ENCODE data around the gene SLC10A4. TPM values are rescaled to one million over a fixed set of nuclear protein-coding genes. Genes with fewer than 3 reads are reported as not detected.
A peak's percentile ranks its signal among the peaks of the same experiment; 100 is the strongest.

Gene SLC10A4
- total and polyA plus RNA-seq, 9 donors: 0.41 to 1.1 (median 0.78) TPM

- no peak for DNase-seq
- no peaks in the 10 kb centered on the region for H3K4me1 ChIP-seq (ENCODE audit: control insufficient read depth, insufficient read depth, low read length)
- H3K27me3 ChIP-seq (ENCODE audit: control insufficient read depth, insufficient read depth, low read length): no peaks in the 10 kb centered on the region
- no peaks in the 10 kb centered on the region for H3K36me3 ChIP-seq (ENCODE audit: control insufficient read depth, insufficient read depth, low read length)
- H3K4me3 ChIP-seq (ENCODE audit: low read length): no peak overlapping the region
- no peak overlapping the region for H3K27ac ChIP-seq (ENCODE audit: low read length)
- no peaks in the 10 kb centered on the region for H3K9me3 ChIP-seq (replicated peaks; ENCODE audit: control insufficient read depth, low read depth, low read length)
These were observed 22.1 kb upstream of the SLC10A4 start for GRCh38 chr4:48461000-48461399.

- no peak overlapping the region for H3K4me3 ChIP-seq (ENCODE audit: low read length)
- H3K36me3 ChIP-seq (ENCODE audit: control insufficient read depth, insufficient read depth, low read length): no peaks in the 10 kb centered on the region
- no peak overlapping the region for H3K27ac ChIP-seq (ENCODE audit: low read length)
- H3K9me3 ChIP-seq (replicated peaks; ENCODE audit: control insufficient read depth, low read depth, low read length): no peaks in the 10 kb centered on the region
- H3K4me1 ChIP-seq (ENCODE audit: control insufficient read depth, insufficient read depth, low read length): no peaks in the 10 kb centered on the region
- no peaks in the 10 kb centered on the region for H3K27me3 ChIP-seq (ENCODE audit: control insufficient read depth, insufficient read depth, low read length)
- no CpG with 5 or more reads among the region's 5 CpGs for WGBS (ENCODE audit: insufficient coverage)
- peak; percentile 49 for DNase-seq
These were observed 20.8 kb upstream of the SLC10A4 start for GRCh38 chr4:48462363-48462762.

- no peak overlapping the region for H3K4me3 ChIP-seq (ENCODE audit: low read length)
- no CpG with 5 or more reads among the region's 2 CpGs for WGBS (ENCODE audit: insufficient coverage)
- no peaks in the 10 kb centered on the region for H3K36me3 ChIP-seq (ENCODE audit: control insufficient read depth, insufficient read depth, low read length)
- H3K27ac ChIP-seq (ENCODE audit: low read length): no peak overlapping the region
- DNase-seq: no peak
- H3K27me3 ChIP-seq (ENCODE audit: control insufficient read depth, insufficient read depth, low read length): no peaks in the 10 kb centered on the region
- H3K9me3 ChIP-seq (replicated peaks; ENCODE audit: control insufficient read depth, low read depth, low read length): no peaks in the 10 kb centered on the region
- no peaks in the 10 kb centered on the region for H3K4me1 ChIP-seq (ENCODE audit: control insufficient read depth, insufficient read depth, low read length)
These were observed 15.7 kb upstream of the SLC10A4 start for GRCh38 chr4:48467442-48467841.

- no peak for DNase-seq
- Histone ChIP-seq H3K27ac (ENCODE audit: low read length) (no peak overlapping the region), H3K4me1 (ENCODE audit: control insufficient read depth, insufficient read depth, low read length) (no peaks in the 10 kb centered on the region), H3K4me3 (ENCODE audit: low read length) (no peak overlapping the region), H3K36me3 (ENCODE audit: control insufficient read depth, insufficient read depth, low read length) (no peaks in the 10 kb centered on the region), H3K9me3 (replicated peaks; ENCODE audit: control insufficient read depth, low read depth, low read length) (no peaks in the 10 kb centered on the region), H3K27me3 (ENCODE audit: control insufficient read depth, insufficient read depth, low read length) (no peaks in the 10 kb centered on the region)
- 58% methylated on average over 1 of the region's 5 CpGs for WGBS (ENCODE audit: insufficient coverage)
These were observed 15.3 kb upstream of the SLC10A4 start for GRCh38 chr4:48467891-48468290.

- H3K9me3 ChIP-seq (replicated peaks; ENCODE audit: control insufficient read depth, low read depth, low read length): no peaks in the 10 kb centered on the region
- no peaks in the 10 kb centered on the region for H3K36me3 ChIP-seq (ENCODE audit: control insufficient read depth, insufficient read depth, low read length)
- no CpG with 5 or more reads among the region's 1 CpG for WGBS (ENCODE audit: insufficient coverage)
- H3K27me3 ChIP-seq (ENCODE audit: control insufficient read depth, insufficient read depth, low read length): no peaks in the 10 kb centered on the region
- no peak overlapping the region for H3K27ac ChIP-seq (ENCODE audit: low read length)
- H3K4me3 ChIP-seq (ENCODE audit: low read length): no peak overlapping the region
- H3K4me1 ChIP-seq (ENCODE audit: control insufficient read depth, insufficient read depth, low read length): no peaks in the 10 kb centered on the region
- DNase-seq: no peak
These were observed 13.0 kb upstream of the SLC10A4 start for GRCh38 chr4:48470137-48470536.

GRCh38 chr4:48470570-48470969 lies 12.6 kb upstream of the SLC10A4 start:
- Histone ChIP-seq H3K4me3 (ENCODE audit: low read length) (no peak overlapping the region), H3K36me3 (ENCODE audit: control insufficient read depth, insufficient read depth, low read length) (no peaks in the 10 kb centered on the region), H3K27me3 (ENCODE audit: control insufficient read depth, insufficient read depth, low read length) (no peaks in the 10 kb centered on the region), H3K9me3 (replicated peaks; ENCODE audit: control insufficient read depth, low read depth, low read length) (no peaks in the 10 kb centered on the region), H3K27ac (ENCODE audit: low read length) (no peak overlapping the region), H3K4me1 (ENCODE audit: control insufficient read depth, insufficient read depth, low read length) (no peaks in the 10 kb centered on the region)
- no peak for DNase-seq
- no CpG with 5 or more reads among the region's 2 CpGs for WGBS (ENCODE audit: insufficient coverage)

GRCh38 chr4:48472794-48473193 lies 10.3 kb upstream of the SLC10A4 start:
- H3K36me3 ChIP-seq (ENCODE audit: control insufficient read depth, insufficient read depth, low read length): no peaks in the 10 kb centered on the region
- no peak overlapping the region for H3K4me3 ChIP-seq (ENCODE audit: low read length)
- no peaks in the 10 kb centered on the region for H3K9me3 ChIP-seq (replicated peaks; ENCODE audit: control insufficient read depth, low read depth, low read length)
- H3K27me3 ChIP-seq (ENCODE audit: control insufficient read depth, insufficient read depth, low read length): no peaks in the 10 kb centered on the region
- H3K27ac ChIP-seq (ENCODE audit: low read length): no peak overlapping the region
- no CpG with 5 or more reads among the region's 1 CpG for WGBS (ENCODE audit: insufficient coverage)
- DNase-seq: no peak
- H3K4me1 ChIP-seq (ENCODE audit: control insufficient read depth, insufficient read depth, low read length): no peaks in the 10 kb centered on the region

- Histone ChIP-seq H3K9me3 (replicated peaks; ENCODE audit: control insufficient read depth, low read depth, low read length) (no peaks in the 10 kb centered on the region), H3K4me3 (ENCODE audit: low read length) (no peak overlapping the region), H3K27me3 (ENCODE audit: control insufficient read depth, insufficient read depth, low read length) (peaks cover 4% of the 10 kb centered on the region), H3K4me1 (ENCODE audit: control insufficient read depth, insufficient read depth, low read length) (no peaks in the 10 kb centered on the region), H3K27ac (ENCODE audit: low read length) (no peak overlapping the region), H3K36me3 (ENCODE audit: control insufficient read depth, insufficient read depth, low read length) (no peaks in the 10 kb centered on the region)
- WGBS (ENCODE audit: insufficient coverage): 93% methylated on average over 5 of the region's 6 CpGs
- no peak for DNase-seq
These were observed 7.4 kb upstream of the SLC10A4 start for GRCh38 chr4:48475770-48476169.

GRCh38 chr4:48478273-48478672 lies 4.9 kb upstream of the SLC10A4 start:
- no CpG with 5 or more reads among the region's 2 CpGs for WGBS (ENCODE audit: insufficient coverage)
- DNase-seq: no peak
- H3K27me3 ChIP-seq (ENCODE audit: control insufficient read depth, insufficient read depth, low read length): peaks cover 24% of the 10 kb centered on the region
- peaks cover 3% of the 10 kb centered on the region for H3K4me1 ChIP-seq (ENCODE audit: control insufficient read depth, insufficient read depth, low read length)
- no peaks in the 10 kb centered on the region for H3K9me3 ChIP-seq (replicated peaks; ENCODE audit: control insufficient read depth, low read depth, low read length)
- no peak overlapping the region for H3K27ac ChIP-seq (ENCODE audit: low read length)
- H3K36me3 ChIP-seq (ENCODE audit: control insufficient read depth, insufficient read depth, low read length): no peaks in the 10 kb centered on the region
- no peak overlapping the region for H3K4me3 ChIP-seq (ENCODE audit: low read length)

- H3K27me3 ChIP-seq (ENCODE audit: control insufficient read depth, insufficient read depth, low read length): peaks cover 41% of the 10 kb centered on the region
- WGBS (ENCODE audit: insufficient coverage): no CpG with 5 or more reads among the region's 1 CpG
These were observed 1.6 kb upstream of the SLC10A4 start for GRCh38 chr4:48481581-48481980.

GRCh38 chr4:48483777-48484493 lies 792 bp downstream of the SLC10A4 start:
- WGBS (ENCODE audit: insufficient coverage): 3% methylated on average over 66 of the region's 66 CpGs
- no peak overlapping the region for H3K27ac ChIP-seq (ENCODE audit: low read length)
- peaks cover 51% of the 10 kb centered on the region for H3K27me3 ChIP-seq (ENCODE audit: control insufficient read depth, insufficient read depth, low read length)
- H3K4me3 ChIP-seq (ENCODE audit: low read length): peak overlapping the region; percentile 15
- H3K9me3 ChIP-seq (replicated peaks; ENCODE audit: control insufficient read depth, low read depth, low read length): no peaks in the 10 kb centered on the region
- H3K36me3 ChIP-seq (ENCODE audit: control insufficient read depth, insufficient read depth, low read length): no peaks in the 10 kb centered on the region
- no peak for DNase-seq
- peaks cover 5% of the 10 kb centered on the region for H3K4me1 ChIP-seq (ENCODE audit: control insufficient read depth, insufficient read depth, low read length)

More at GRCh38 chr4:48481581-48481980, 1.6 kb upstream of the SLC10A4 start:
- H3K9me3 ChIP-seq (replicated peaks; ENCODE audit: control insufficient read depth, low read depth, low read length): no peaks in the 10 kb centered on the region
- peaks cover 5% of the 10 kb centered on the region for H3K4me1 ChIP-seq (ENCODE audit: control insufficient read depth, insufficient read depth, low read length)
- no peak overlapping the region for H3K27ac ChIP-seq (ENCODE audit: low read length)
- H3K4me3 ChIP-seq (ENCODE audit: low read length): no peak overlapping the region
- DNase-seq: no peak
- H3K36me3 ChIP-seq (ENCODE audit: control insufficient read depth, insufficient read depth, low read length): no peaks in the 10 kb centered on the region
